ENCODE measurements around the gene EHBP1.

DNA sequence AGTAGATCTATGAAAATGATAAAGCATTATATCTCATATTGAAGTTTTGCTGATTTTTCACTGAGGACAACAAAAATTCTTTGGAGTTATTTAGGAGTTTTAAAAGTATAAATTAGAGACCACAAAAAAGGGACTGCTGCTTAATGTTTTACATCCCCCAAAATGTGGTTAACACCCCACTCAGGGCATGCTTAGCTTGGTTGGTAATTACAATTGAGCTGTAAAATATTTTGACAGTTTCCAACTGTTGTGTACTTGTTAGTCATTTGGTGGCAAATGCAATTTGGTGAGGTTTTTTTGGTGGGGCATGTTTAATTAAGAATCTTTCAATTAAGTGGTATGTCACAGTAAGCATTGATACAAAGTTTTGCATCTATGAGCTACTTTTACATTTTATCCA, 207.8 kb downstream of the EHBP1 start:
- TF ChIP-seq CHD2 (IDR thresholded peaks at IDR 0.05; ENCODE audit: low read length, partially characterized antibody) (no peak), RAD21 (IDR thresholded peaks at IDR 0.05; ENCODE audit: low read length) (no peak), MEF2A (IDR thresholded peaks at IDR 0.05; ENCODE audit: borderline replicate concordance, low read depth) (no peak), TCF12 (IDR thresholded peaks at IDR 0.05) (no peak), JUND (IDR thresholded peaks at IDR 0.05) (no peak), POLR2AphosphoS5 (IDR thresholded peaks at IDR 0.05; ENCODE audit: low read depth, low read length) (no peak)
- TF ChIP-seq, protein P1, sequence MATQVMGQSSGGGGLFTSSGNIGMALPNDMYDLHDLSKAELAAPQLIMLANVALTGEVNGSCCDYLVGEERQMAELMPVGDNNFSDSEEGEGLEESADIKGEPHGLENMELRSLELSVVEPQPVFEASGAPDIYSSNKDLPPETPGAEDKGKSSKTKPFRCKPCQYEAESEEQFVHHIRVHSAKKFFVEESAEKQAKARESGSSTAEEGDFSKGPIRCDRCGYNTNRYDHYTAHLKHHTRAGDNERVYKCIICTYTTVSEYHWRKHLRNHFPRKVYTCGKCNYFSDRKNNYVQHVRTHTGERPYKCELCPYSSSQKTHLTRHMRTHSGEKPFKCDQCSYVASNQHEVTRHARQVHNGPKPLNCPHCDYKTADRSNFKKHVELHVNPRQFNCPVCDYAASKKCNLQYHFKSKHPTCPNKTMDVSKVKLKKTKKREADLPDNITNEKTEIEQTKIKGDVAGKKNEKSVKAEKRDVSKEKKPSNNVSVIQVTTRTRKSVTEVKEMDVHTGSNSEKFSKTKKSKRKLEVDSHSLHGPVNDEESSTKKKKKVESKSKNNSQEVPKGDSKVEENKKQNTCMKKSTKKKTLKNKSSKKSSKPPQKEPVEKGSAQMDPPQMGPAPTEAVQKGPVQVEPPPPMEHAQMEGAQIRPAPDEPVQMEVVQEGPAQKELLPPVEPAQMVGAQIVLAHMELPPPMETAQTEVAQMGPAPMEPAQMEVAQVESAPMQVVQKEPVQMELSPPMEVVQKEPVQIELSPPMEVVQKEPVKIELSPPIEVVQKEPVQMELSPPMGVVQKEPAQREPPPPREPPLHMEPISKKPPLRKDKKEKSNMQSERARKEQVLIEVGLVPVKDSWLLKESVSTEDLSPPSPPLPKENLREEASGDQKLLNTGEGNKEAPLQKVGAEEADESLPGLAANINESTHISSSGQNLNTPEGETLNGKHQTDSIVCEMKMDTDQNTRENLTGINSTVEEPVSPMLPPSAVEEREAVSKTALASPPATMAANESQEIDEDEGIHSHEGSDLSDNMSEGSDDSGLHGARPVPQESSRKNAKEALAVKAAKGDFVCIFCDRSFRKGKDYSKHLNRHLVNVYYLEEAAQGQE (IDR thresholded peaks at IDR 0.05; ENCODE audit: low read depth, low read length) = no peak
- TF ChIP-seq, protein P2, sequence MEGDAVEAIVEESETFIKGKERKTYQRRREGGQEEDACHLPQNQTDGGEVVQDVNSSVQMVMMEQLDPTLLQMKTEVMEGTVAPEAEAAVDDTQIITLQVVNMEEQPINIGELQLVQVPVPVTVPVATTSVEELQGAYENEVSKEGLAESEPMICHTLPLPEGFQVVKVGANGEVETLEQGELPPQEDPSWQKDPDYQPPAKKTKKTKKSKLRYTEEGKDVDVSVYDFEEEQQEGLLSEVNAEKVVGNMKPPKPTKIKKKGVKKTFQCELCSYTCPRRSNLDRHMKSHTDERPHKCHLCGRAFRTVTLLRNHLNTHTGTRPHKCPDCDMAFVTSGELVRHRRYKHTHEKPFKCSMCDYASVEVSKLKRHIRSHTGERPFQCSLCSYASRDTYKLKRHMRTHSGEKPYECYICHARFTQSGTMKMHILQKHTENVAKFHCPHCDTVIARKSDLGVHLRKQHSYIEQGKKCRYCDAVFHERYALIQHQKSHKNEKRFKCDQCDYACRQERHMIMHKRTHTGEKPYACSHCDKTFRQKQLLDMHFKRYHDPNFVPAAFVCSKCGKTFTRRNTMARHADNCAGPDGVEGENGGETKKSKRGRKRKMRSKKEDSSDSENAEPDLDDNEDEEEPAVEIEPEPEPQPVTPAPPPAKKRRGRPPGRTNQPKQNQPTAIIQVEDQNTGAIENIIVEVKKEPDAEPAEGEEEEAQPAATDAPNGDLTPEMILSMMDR (IDR thresholded peaks at IDR 0.05) = no peak
- TF ChIP-seq, protein P3, sequence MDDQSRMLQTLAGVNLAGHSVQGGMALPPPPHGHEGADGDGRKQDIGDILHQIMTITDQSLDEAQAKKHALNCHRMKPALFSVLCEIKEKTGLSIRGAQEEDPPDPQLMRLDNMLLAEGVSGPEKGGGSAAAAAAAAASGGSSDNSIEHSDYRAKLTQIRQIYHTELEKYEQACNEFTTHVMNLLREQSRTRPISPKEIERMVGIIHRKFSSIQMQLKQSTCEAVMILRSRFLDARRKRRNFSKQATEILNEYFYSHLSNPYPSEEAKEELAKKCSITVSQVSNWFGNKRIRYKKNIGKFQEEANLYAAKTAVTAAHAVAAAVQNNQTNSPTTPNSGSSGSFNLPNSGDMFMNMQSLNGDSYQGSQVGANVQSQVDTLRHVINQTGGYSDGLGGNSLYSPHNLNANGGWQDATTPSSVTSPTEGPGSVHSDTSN (IDR thresholded peaks at IDR 0.05) = no peak
